Measurements from ENCODE around the gene GTF3C2.

DNA sequence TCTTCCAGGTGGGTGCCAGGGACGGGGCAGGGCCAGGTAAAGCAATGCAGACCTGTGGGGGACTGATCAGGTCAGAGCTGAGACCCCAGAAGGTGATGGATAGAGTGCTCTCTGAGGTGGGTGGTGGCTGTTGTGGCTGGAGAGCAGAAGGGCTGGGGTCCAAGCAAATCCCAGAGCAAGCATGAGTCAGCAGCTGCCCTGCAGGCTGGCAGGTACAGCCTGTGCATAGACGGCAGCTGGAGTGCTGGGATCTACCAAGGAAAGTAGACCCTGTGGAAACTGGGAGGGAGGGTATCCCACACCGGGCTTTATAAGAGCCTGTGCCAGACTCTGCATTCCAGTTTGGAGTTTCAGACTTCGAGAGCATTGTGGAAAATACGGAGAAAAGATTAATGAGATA lies 73.7 kb downstream of the GTF3C2 start:
- TF ChIP-seq, protein P1, sequence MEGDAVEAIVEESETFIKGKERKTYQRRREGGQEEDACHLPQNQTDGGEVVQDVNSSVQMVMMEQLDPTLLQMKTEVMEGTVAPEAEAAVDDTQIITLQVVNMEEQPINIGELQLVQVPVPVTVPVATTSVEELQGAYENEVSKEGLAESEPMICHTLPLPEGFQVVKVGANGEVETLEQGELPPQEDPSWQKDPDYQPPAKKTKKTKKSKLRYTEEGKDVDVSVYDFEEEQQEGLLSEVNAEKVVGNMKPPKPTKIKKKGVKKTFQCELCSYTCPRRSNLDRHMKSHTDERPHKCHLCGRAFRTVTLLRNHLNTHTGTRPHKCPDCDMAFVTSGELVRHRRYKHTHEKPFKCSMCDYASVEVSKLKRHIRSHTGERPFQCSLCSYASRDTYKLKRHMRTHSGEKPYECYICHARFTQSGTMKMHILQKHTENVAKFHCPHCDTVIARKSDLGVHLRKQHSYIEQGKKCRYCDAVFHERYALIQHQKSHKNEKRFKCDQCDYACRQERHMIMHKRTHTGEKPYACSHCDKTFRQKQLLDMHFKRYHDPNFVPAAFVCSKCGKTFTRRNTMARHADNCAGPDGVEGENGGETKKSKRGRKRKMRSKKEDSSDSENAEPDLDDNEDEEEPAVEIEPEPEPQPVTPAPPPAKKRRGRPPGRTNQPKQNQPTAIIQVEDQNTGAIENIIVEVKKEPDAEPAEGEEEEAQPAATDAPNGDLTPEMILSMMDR (IDR thresholded peaks at IDR 0.05), result no peak
- TF ChIP-seq HDAC2 (IDR thresholded peaks at IDR 0.05), result no peak
- TF ChIP-seq CHD2 (IDR thresholded peaks at IDR 0.05; ENCODE audit: low read length, partially characterized antibody), result no peak
- TF ChIP-seq POLR2A (IDR thresholded peaks at IDR 0.05; ENCODE audit: low read length), result no peak
- 0 out of 2 replicates have a peak, but pooled peaks have one; percentile 29 for TF ChIP-seq NFE2L2 (conservative IDR thresholded peaks at IDR 0.05; ENCODE audit: low read length)
- TF ChIP-seq CBX2 (IDR thresholded peaks at IDR 0.05; ENCODE audit: borderline replicate concordance, low read depth), result no peak
- TF ChIP-seq NR3C1 (IDR thresholded peaks at IDR 0.05), result no peak

Data from A549 (cell line).